Activated naive CD4-positive, alpha-beta T cell treated with Interleukin-2 at 50 U/mL for 16 hours (primary cell): ENCODE measurements around the gene NIBAN1.

ENCODE experiments used
- DNase-seq: peaks from one replicate; pipeline ENCODE4 v3.0.0-alpha.2; 2020

The NIBAN1 gene

DNA sequence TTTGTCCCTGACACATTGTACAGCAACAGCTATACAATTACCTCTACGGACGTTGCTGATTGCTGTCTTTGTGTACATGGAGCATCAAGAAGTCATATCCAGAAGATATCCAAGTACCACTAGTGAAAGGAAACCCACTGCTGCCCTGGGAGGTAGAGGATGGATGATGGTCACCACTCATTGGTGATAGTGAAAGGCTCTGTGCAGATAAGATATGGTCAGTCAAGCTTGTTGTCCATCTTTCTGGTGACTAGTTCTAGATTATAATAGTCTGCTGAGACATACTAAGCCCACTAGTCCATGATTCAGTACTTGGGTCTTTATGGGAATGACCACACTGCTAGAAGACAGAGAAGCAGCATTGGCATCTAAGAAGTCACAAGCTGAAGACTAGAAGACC, 30.3 kb downstream of the NIBAN1 start:
- DNase-seq, result no peak

DNA sequence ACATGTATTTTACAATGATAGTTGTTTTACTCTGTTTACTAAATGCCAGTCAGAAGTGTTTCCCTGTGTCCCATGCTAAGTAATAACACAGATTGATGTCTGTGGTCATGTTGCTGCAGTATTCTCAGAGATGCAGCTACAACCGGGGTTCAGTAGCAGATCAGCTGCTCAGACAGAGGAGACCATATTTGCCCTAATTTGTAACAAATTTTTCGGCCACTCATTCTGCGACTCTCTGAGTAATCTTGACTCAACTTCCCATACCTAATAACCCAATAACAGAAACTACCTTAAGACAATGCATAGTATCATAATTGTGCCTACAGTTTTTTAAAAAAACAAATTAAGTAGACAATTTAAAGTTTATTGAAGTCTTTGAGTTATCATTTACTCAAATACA, 32.6 kb downstream of the NIBAN1 start:
- DNase-seq, result no peak

DNA sequence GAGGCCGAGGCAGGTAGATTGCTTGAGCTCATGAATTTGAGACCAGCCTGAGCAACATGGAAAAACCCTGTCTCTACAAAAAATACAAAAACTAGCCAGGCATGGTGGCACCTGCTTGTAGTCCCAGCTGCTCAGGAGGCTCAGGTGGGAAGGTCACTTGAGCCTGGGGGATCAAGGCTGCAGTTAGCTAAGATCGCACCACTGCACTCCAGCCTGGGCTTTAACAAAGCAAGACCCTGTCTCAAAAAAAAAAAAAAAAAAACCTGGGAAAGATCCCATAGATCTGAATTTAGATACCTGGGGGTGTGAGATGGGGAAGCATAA, 32.9 kb downstream of the NIBAN1 start:
- DNase-seq, result no peak

DNA sequence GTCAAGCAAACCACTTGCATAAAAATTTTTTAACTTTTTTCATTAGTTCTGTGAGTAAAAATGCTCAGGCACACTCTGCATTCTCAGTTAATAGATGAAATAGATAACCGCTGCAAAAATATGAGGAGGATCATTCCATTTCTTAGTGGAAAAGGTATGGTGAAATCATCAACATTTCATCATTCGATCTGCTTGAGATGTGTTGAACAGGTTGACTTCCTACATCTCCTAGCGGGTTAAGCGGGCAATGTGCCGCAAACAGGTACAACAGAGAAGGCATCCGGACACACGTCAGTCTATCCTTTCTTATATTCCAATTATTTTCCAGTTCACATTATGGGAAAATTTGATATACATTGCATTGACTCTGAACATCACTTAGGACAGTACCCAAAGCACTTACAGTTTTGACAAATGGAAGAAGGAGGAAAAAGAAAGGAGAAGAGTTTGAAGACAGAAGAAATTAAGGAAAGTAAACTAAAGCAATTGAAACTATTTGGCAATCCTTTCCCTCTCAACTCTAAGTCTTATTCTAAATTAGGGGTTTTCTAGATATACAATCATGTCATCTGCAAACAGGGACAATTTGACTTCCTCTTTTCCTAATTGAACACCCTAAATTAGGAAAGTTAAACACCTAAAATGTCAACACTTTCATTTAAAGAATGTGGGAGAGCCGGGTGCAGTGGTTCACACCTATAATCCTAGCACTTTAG, 33.5 kb downstream of the NIBAN1 start:
- no peak for DNase-seq

GRCh38 chr1:184940226-184940625, 34.1 kb downstream of the NIBAN1 start:
- DNase-seq, result no peak

GRCh38 chr1:184937729-184938128, 36.6 kb downstream of the NIBAN1 start:
- no peak for DNase-seq

- no peak for DNase-seq
Measured at GRCh38 chr1:184935920-184936798, 38.1 kb downstream of the NIBAN1 start.

GRCh38 chr1:184933944-184934343, 40.4 kb downstream of the NIBAN1 start:
- DNase-seq, result no peak

GRCh38 chr1:184932319-184932718, 42.0 kb downstream of the NIBAN1 start:
- DNase-seq, result no peak

- DNase-seq, result no peak
Measured at GRCh38 chr1:184931566-184931965, 42.7 kb downstream of the NIBAN1 start.

DNA sequence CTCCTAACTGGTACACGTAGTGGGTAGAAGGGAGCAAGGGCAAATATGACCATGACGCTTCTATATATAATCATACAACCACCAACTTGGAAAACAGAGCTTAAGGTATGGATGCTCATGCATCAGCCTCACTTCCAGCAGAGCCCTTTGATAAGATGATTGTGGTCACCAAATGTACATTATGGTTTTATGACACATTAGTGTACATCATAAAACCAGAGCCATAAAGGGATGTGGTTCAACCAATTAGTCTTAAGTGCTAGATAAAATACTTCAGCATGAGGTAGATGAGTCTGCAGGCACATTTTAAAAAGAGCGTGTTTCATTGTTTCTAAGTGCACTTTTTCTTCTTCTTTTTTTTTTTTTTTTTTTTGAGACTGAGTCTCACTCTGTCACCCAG, 43.7 kb downstream of the NIBAN1 start:
- DNase-seq, result no peak

GRCh38 chr1:184930232-184930631, 44.1 kb downstream of the NIBAN1 start:
- DNase-seq, result no peak

- no peak for DNase-seq
Measured at GRCh38 chr1:184929711-184930202, 44.6 kb downstream of the NIBAN1 start.

DNA sequence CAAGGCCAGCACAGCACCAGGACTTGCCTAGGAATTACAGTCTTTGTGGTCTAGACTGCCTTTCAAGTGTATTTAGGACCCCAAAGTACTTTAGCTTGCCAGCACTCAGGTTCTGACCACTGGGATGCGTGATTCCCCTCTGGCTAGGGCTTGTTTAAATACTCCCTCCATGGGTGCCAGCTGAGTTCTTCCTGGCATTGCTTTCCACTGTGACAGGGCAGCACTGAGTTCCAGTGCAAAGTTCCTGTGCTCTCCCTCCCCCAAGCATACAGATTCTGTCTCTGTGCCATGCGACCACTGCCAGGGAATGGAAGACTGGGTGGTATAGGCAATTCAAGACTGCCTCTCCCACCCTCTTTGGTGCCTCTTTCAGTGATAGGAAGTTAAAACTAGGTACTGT, 45.9 kb downstream of the NIBAN1 start:
- DNase-seq, result no peak
